ENCODE measurements around the gene FAM149A. TPM values are rescaled to one million over a fixed set of nuclear protein-coding genes. Genes with fewer than 3 reads are reported as not detected.

The FAM149A gene
- total RNA-seq, 1 donor from 2014 or later = 9.8 TPM

GRCh38 chr4:186201010-186201409 is 96.5 kb downstream of the FAM149A start:
- intact Hi-C loops (cut with DNase I) = no loop called here
- no peaks in the 10 kb centered on the region for H3K27me3 ChIP-seq
- H3K4me3 ChIP-seq = no peak overlapping the region
- H3K4me1 ChIP-seq = no peaks in the 10 kb centered on the region
- no peaks in the 10 kb centered on the region for H3K9me3 ChIP-seq
- peaks cover 0 to 6% of the 10 kb centered on the region in 2 donors for H3K36me3 ChIP-seq
- TF ChIP-seq POLR2AphosphoS5 (IDR thresholded peaks at IDR 0.05; ENCODE audit: insufficient read depth in 1 of 2, low read depth in 1 of 2) (no peak), CTCF (IDR thresholded peaks at IDR 0.05) (no peak), POLR2A (IDR thresholded peaks at IDR 0.05) (no peak)
- H3K27ac ChIP-seq = no peak overlapping the region
- no peak for DNase-seq (ENCODE audit: extremely low spot score in 2 of 2)

GRCh38 chr4:186201535-186202230 is 97.2 kb downstream of the FAM149A start:
- Histone ChIP-seq H3K27me3 (no peaks in the 10 kb centered on the region), H3K36me3 (peaks cover 0 to 5% of the 10 kb centered on the region in 2 donors), H3K27ac (no peak overlapping the region), H3K4me1 (no peaks in the 10 kb centered on the region), H3K4me3 (no peak overlapping the region), H3K9me3 (no peaks in the 10 kb centered on the region)
- TF ChIP-seq POLR2A (IDR thresholded peaks at IDR 0.05) (no peak), CTCF (IDR thresholded peaks at IDR 0.05) (peak in 1 of 3 experiments; percentile 42)
- no peak for DNase-seq (ENCODE audit: extremely low spot score in 2 of 2)
- intact Hi-C loops (cut with DNase I) = no loop called here

- Histone ChIP-seq H3K9me3 (no peaks in the 10 kb centered on the region), H3K36me3 (no peaks in the 10 kb centered on the region), H3K27ac (no peak overlapping the region), H3K4me3 (no peak overlapping the region), H3K27me3 (no peaks in the 10 kb centered on the region), H3K4me1 (no peaks in the 10 kb centered on the region)
- no peak for DNase-seq (ENCODE audit: extremely low spot score in 2 of 2)
- TF ChIP-seq POLR2AphosphoS5 (IDR thresholded peaks at IDR 0.05; ENCODE audit: insufficient read depth in 1 of 2, low read depth in 1 of 2) (no peak), POLR2A (IDR thresholded peaks at IDR 0.05) (no peak), CTCF (IDR thresholded peaks at IDR 0.05) (no peak)
- intact Hi-C loops (cut with DNase I) = no loop called here
These were observed 98.1 kb downstream of the FAM149A start for GRCh38 chr4:186202490-186203140.

DNA sequence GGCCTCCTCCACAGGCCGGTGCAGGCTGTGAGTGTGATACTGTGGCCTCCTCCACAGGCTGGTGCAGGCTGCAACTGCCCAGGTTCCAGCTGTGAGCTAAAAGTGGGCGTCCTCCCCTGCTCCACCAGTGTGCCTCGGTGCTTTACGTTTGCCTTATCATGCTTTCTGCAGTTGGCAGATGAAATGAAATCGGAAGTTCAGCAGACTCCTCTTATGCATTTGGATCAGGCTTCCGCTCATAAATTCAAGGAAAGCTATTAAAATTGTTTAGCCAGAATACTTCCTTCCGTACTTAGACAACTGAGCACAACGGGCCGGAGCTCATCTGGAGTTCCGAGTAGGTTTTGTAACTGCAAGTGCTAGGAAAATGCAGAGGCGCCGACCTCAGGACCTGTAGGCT is 98.9 kb downstream of the FAM149A start:
- DNase-seq (ENCODE audit: extremely low spot score in 2 of 2) = no peak
- intact Hi-C loops (cut with DNase I) = no loop called here

More for the DNA sequence above, 98.9 kb downstream of the FAM149A start:
- Histone ChIP-seq H3K27me3 (no peaks in the 10 kb centered on the region), H3K9me3 (no peaks in the 10 kb centered on the region), H3K27ac (no peak overlapping the region), H3K4me3 (peak overlapping the region in 1 of 2 donors; percentile 14), H3K4me1 (no peaks in the 10 kb centered on the region), H3K36me3 (no peaks in the 10 kb centered on the region)
- TF ChIP-seq POLR2AphosphoS5 (IDR thresholded peaks at IDR 0.05; ENCODE audit: insufficient read depth in 1 of 2, low read depth in 1 of 2) (no peak), CTCF (IDR thresholded peaks at IDR 0.05) (no peak), POLR2A (IDR thresholded peaks at IDR 0.05) (no peak)
